HG03571 (cell line): ENCODE results near the gene WWOX.

Experiments used
- ATAC-seq: cut with Tn5 transposase; IDR thresholded peaks from one replicate; pipeline ENCODE4 v1.9.1; 2021; ENCODE audit not compliant: unreplicated experiment

The WWOX gene

GRCh38 chr16:78877114-78877655, 777.7 kb downstream of the WWOX start:
- ATAC-seq: no peak

DNA sequence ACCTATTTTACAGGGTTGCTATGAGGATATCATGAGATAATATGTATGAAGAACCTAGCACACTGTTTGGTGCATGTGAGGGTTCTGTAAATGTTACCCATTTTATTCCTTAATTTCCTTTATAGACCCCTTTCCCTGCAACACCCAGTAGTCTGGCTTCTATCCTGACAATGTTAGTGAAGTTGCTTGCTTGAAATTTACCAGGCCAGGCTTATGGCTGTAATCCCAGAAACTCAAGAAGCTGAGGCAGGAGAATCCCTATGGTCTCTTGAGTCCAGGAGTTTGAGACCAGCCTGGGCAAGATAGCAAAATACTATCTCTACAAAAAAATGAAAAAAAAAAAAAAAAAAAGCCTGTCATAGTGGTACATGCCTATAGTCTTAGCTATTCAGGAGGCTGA, 779.1 kb downstream of the WWOX start:
- ATAC-seq: no peak

DNA sequence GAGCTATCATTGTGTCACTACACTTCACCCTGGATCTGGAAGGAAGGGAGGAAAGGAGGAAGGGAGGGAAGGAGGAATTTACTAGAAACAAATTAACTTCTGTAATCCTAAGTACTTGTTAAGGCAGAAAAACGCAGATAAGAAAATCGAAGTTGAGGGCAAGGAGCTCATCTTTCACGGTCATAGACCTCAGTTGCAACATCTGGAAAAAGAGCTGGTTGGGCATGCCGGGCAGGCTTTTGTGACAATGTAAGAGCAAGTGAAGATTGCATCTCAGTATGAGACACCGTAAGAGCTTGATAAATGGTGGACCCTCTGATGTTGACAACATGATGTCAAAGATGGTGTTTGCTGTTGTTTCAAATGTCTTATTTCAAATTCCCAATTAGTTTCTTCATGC, 779.6 kb downstream of the WWOX start:
- ATAC-seq: no peak

DNA sequence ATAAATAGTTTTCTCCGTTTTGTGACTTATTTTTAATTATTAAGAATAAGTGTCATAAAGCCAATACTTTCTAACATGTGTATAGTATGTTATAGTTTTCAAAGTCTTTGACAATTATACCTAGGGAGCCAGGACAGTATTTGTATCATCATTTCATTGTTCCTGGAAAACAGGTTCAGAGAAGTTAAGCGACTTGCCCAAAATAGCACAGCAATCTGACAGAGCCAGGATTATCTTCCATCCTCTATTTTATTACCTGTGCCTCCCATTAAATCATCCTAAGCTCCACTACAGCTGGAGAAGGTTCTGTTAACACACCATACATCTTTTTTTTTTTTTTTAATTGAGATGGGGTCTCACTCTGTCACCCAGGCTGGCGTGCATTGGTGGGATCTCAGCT, 782.7 kb downstream of the WWOX start:
- ATAC-seq: no peak

DNA sequence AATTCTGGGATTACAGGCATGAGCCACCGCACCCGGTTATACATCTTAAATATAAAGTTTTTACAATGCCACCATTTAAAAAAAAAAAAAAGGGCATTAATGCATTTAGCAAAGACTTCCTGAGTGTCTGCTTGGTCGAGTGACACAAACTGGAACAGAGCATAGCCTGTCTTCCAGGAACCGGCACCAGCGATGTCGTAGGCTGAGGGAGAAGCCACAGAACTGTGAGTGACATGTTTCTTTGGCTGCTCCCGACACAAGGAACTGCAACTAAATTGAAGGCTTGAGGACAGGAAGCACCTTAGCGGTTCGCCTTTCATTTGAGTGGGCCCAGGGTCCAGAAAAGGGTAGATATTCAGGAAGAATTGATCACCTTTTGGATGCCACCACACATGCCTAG, 783.3 kb downstream of the WWOX start:
- ATAC-seq: no peak

DNA sequence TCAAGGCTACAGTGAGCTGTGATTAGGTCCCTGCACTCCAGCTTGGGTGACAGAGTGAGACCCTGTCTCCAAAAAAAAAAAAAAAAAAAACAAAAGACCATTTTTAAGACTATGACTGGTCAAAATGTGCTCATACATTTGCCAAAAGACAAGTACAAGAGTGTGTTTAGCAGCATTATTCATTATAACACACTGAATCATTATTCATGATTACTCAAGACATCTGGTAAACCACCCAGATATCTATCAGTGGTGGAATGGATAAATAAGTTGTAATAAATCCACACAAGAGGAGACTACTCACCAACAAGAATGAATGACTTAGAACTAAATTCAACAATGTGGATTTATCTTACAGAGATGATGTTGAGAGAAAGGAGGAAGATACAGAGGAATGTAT, 784.8 kb downstream of the WWOX start:
- no peak for ATAC-seq

DNA sequence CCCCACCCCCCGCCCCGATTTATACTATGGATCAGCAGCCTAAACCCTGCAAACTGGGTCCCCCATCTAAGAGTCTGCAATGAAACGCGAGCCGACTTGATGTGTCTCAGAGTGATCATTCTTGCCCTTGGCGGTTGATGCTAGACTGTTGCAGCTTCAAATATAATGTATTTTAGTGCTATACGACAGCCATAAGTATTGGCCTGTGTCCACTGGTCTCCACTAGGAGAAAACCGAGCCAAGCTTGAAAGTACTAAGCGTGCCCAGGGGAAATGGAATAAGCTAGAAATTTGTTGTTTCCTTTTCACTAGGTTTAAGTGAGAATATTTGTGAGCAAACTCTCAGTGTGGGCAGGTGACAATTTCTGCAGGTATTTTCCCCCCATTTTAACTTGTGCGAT, 789.9 kb downstream of the WWOX start:
- no peak for ATAC-seq

- ATAC-seq: no peak
Measured at GRCh38 chr16:78890373-78890895, 791.0 kb downstream of the WWOX start.

GRCh38 chr16:78892951-78893733, 793.7 kb downstream of the WWOX start:
- ATAC-seq: no peak

DNA sequence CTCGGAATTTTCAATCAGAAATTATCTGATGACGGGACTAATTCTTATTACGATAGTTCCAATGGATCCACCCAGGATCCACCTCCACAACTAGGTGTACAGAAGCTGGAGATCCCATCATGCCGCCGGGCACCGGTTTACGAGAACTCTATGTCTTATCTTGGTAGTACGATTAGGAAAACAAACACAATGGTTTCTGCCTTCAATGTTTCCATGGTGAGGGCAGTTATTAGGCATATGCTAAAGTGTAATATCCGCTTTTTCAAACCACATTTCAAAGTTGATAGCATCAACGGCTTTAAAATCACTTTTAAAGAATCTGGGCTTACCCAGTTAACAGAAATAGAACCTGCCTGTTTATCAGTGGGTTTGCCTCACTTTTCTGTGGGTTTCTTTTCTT, 795.4 kb downstream of the WWOX start:
- ATAC-seq: no peak

DNA sequence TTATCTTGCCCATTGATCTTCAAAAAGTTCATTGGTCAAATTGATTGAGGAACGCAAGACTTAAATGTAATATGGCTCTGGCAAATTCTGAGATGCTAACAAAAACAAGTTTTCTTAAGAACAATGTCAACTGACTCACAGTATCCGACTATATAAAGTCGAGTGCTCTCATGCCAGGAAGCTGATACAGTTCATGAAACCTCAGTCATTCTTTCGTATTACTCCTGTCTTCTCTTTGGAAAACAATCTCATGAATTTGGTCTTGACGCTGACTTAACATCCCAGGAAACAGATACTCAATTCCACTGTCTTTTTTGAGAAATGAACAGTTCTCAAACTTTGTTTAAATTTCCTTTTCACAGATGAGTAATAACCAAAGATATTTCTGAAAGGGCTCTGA, 796.2 kb downstream of the WWOX start:
- ATAC-seq: no peak

GRCh38 chr16:78896280-78896679, 796.8 kb downstream of the WWOX start:
- ATAC-seq: no peak

DNA sequence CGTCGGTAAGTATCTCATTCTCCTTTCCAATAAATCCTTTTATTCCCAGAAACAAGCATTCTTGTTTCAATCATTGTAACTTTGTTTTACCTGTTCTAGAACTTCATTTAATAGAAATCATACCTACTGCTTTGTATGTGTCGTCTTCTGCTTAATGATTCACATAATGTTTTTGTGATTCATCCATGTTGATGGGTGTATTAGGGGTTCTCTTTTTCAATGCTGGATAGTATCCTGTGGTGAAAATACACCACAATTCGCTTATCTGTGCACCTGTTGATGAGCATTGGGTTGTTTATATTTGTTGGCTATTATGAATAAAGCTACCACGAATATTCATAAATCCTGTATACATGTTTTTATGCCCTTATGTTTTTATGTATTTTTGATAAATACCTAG, 797.8 kb downstream of the WWOX start:
- ATAC-seq: no peak

GRCh38 chr16:78900044-78900811, 800.8 kb downstream of the WWOX start:
- no peak for ATAC-seq

DNA sequence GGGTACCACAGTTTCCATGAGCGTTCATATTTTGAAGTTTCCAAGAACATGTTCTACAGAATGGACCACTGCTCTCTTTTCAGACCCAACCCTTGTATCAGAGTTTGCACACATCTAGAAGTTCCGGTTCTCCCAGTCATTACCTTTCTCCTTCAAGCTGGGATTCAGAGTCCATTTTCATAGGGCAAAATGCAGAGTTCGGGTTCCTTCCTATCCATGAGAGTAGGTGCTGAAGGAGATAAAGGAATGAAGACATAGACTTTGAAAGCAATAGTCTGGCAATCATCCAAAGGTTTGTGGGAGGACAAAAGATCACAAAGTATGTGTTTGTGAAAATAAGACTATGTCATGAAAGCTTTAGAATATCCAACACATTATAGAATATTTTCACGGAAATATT, 801.5 kb downstream of the WWOX start:
- no peak for ATAC-seq

GRCh38 chr16:78902321-78902720, 802.9 kb downstream of the WWOX start:
- ATAC-seq: no peak

GRCh38 chr16:78903237-78903636, 803.8 kb downstream of the WWOX start:
- no peak for ATAC-seq

- no peak for ATAC-seq
Measured at GRCh38 chr16:78903843-78904242, 804.4 kb downstream of the WWOX start.

DNA sequence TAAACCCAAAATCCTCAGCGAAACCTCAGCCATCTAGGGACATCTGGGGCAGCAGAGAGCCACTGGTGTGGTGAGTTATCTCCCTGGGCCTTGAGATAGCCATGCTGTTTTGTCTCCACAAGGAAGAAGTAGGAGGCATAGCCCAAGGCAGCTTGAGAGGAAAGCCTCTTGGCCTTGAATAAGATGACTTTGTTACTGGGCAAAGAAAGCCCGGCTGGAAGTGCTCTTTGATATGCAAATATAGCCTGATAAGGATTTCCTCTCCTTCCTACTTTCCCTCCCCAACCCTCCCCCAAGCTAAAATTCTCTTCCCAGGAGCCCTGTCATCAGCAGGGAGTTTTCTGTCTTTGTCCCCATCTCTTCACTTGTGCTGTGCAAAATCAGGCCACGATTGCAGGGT, 806.7 kb downstream of the WWOX start:
- ATAC-seq: no peak

- no peak for ATAC-seq
Measured at GRCh38 chr16:78909226-78909625, 809.8 kb downstream of the WWOX start.

DNA sequence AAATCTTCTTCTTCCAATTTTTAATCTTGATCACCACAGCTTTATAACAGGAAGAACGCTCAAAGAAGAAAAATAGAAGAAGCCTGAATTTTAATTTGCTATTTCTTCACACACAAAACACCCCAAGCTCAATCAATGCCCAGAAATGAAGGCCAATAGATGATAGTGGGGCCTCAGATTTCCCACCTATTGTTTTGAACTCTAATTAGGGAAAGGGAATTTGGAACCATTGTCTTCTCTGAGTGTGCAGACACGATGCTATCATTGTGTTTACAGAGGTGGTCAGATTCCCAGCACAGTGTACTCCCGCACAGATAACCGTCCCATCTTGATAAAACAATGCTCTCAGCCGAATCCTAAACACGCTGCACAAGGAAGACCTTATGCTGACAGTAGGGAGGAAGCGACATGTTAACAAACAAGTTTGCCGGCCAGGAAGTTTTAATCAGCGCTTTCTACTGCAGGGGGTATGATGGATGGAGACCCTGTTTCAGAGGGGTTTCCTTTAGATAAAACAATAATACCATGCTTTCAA, 816.4 kb downstream of the WWOX start:
- ATAC-seq: no peak
